ENCODE data around the gene HHATL. TPM values are rescaled to one million over a fixed set of nuclear protein-coding genes. Genes with fewer than 3 reads are reported as not detected.
A peak's percentile ranks its signal among the peaks of the same experiment; 100 is the strongest.

Gene HHATL
- total RNA-seq, 1 experiment from 2014 or later = not detected

DNA sequence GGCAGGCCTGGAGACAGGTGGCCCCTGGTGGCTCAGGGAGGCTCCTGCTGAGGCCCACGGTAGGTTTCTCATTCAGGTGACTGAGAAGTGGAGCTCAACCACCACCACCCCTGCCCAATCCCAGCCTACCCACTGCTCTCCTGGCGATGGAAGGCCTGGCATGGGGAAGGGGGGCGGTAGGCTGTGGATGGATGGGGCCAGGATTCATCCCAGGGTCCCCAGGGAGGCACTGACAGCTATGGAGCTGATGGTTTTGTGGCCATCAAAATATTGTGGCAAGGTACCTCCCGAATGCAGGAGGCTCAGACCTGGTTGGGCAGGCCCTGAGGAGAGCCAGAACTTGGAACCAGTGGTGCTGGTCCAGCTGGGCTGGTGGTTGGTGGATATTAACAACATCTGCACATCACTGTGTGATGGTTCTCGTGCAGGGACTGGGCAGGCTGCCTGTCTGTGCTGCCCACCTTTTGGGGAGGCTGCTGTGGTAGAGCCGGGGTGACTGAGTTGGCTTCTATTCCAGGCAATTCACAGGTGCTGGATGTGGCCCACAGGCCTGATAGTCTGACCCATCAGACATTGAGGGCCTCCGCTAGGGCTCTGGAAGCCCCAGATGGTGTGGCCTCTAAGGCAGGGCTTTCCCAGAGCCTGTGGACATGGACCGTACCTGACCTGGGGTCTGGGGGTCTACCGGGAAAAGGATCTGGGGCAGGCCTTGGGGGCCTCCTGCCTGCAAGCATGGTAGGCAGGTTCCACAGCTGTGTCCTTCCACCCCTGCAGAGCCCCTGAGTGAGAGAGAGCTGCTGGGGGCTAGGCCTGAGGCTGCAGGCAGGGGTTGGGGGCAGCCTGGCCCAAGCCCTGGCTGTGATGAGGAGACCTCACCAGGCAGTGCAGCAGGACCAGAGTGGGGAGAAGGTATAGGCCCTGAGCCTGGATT, 45.7 kb downstream of the HHATL start:
- no peaks in the 10 kb centered on the region for H3K27me3 ChIP-seq
- H3K9me3 ChIP-seq = no peaks in the 10 kb centered on the region
- H3K4me3 ChIP-seq = no peak overlapping the region
- H3K36me3 ChIP-seq = peaks cover 6% of the 10 kb centered on the region
- no peak for DNase-seq

DNA sequence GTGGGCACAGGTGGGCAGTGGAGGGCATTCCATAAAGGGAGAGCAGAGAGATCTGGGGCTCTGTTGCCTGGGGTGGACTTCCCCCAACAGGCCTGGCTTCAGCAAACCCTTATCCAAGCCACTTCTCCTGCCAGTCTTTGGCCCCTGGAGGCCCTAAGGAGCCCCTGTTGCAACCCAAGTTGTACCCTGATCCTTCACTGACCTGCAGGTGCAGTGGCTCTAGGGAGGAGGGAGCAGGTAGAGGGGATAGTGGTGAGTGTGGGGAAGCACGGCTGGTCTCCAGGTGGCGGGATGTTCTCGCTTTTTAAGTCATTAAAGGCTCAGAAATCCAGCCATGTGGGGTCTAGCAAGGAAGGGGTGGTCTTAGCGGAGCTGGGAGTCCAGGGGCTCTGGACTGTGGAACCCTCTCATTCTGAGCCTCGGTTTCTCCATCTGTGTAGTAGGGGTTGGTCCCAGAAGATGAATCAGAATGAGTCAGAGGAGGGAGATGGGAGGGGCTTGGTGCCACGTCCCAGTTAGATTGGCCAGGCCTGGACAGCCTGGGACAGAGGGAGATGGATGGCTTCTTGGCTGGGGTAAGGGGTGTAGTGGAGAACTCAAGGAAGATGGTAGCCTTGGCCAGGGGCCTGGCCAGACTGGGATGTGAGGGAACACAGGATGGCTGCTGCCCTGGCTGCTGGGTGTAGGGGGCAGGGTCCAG, 46.5 kb downstream of the HHATL start:
- H3K36me3 ChIP-seq = peaks cover 6% of the 10 kb centered on the region
- H3K27me3 ChIP-seq = no peaks in the 10 kb centered on the region
- no peaks in the 10 kb centered on the region for H3K9me3 ChIP-seq
- no peak overlapping the region for H3K4me3 ChIP-seq
- peak; percentile 50 for DNase-seq

DNA sequence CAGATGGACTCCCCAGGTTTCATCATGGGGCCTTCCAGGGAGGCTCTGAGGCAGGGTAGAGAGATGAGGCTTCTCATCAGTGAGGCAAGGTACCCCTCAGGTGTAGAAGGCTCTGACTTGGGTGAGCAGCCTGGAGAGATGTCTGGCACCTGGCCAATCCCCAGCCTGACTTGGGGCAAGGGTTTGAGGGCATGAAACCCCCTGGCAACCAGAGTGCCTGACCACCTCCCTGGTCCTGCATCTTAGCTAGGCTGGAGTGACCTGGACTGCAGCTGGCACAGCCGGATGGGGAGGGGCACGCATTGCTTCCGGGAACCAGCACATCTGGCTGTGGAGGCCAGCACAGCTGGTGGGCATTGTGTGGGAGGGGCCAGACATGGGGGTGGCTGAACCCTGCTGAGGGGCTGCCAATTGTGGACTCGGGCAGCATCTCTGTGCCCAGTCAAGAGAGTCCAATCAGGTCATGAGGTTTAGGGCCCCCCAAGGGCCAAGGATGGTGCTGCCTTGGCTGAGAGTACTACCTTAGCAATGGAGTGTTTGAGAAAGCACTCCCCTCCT, 47.2 kb downstream of the HHATL start:
- H3K36me3 ChIP-seq = peaks cover 6% of the 10 kb centered on the region
- H3K4me3 ChIP-seq = peak overlapping the region; percentile 59
- no peaks in the 10 kb centered on the region for H3K27me3 ChIP-seq
- DNase-seq = peak; percentile 69
- H3K9me3 ChIP-seq = no peaks in the 10 kb centered on the region

DNA sequence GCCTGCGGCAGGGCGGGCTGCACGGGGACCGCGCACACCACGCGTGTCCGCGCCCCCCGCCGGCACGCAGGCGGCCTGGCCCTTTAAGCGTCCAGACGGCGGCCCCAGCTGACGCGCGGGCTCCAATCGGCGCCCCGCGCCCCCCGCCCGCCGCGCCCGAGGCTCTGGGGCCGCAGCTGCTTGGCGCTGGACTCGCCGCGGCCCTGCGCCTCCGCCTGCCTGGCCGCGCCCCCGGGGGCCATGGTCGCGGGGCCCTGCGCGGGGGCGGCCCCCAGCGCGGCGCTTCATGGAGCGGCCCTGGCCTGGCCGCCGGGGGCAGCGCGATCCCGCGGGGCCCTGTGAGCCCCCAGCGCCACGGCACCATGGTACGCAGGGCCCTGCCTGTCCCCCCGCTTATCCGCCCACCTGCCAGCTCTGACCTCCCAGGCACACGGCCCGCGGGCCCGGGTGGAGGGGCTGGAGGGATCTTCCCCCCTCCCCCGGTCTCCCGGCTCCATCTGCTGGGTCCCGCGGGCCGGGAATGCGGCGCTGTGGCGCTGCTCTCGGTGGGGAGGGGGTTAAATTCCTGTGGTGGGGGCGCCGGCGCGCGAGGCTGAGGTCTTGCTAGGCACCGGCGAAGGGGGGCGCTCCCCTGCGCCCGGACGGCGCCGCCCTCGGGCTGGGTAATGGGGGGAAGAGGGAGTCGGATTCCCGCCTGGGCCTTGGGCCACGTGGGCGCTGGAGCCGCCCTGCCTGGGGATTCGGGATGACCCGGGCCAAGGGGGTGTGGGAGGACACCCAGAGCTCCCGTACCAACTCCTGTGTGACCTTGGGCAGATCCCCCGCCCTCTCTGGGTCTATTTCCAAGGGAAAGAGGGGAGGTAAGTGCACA, 48.0 kb downstream of the HHATL start:
- Histone ChIP-seq H3K9me3 (no peaks in the 10 kb centered on the region), H3K36me3 (peaks cover 6% of the 10 kb centered on the region), H3K27me3 (no peaks in the 10 kb centered on the region), H3K4me3 (peak overlapping the region; percentile 66)
- DNase-seq = peak; percentile 89

DNA sequence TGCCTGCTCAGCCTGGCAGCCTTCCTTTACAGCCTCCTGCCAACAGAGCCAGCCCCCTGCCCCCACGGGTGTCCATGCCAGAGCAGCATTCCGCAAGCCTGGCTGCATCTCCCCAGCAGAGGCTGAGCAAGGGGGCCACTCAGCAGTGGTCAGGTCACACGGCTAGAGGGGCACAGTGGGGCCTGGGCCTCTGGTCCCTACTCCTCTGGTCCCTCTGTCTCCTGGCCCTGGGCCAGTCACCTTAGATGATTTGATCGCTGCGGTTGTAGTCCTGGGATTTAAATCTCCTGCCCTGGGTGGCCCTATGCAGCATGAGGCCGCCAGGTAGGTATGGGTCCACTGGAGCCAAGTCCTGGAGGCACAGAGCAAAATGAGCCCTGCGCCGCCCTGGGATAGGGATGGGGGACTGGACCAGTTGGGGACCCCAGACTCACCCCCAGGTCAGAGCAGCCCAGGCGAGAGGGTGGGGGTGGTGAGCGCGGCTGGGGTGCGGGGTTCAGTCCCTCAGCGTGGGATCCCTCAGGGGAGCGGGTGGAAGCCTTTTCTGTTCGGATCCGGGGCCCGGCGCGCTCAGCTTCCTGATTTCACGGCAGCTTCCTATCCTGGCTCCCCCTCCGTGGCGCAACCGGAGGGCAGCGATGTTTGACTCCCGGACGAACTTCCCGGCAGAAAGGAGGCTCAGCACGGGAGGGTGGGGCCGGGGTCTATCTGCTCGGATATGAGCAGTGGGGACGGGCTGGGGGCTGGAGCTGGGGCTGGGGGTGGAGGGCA, 48.9 kb downstream of the HHATL start, which contains the start of gene ZBTB47:
TSS of gene ZBTB47 (plus strand) at position 138 of the 771 bp plus-strand sequence. CDS start 4,659 bp downstream, outside the sequence.
- Histone ChIP-seq H3K36me3 (peaks cover 8% of the 10 kb centered on the region), H3K27me3 (no peaks in the 10 kb centered on the region), H3K9me3 (no peaks in the 10 kb centered on the region), H3K4me3 (peak within 1 kb of the TSS; percentile 66)
- peak; percentile 82 for DNase-seq

DNA sequence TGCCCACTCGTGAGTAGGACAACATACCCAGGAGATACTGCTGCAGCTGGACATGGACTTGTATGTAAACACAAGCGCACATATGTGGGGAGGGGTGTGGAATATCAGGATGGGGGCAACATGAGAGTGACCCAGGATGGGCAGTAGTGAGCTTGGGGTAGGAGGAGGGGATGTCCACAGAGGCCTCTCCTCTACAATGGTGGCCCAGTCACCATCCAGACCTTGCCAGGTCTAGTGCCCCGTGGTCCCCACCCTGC, 49.4 kb downstream of the HHATL start:
- Histone ChIP-seq H3K36me3 (peaks cover 9% of the 10 kb centered on the region), H3K4me3 (peak overlapping the region; percentile 66), H3K27me3 (no peaks in the 10 kb centered on the region), H3K9me3 (no peaks in the 10 kb centered on the region)
- no peak for DNase-seq

DNA sequence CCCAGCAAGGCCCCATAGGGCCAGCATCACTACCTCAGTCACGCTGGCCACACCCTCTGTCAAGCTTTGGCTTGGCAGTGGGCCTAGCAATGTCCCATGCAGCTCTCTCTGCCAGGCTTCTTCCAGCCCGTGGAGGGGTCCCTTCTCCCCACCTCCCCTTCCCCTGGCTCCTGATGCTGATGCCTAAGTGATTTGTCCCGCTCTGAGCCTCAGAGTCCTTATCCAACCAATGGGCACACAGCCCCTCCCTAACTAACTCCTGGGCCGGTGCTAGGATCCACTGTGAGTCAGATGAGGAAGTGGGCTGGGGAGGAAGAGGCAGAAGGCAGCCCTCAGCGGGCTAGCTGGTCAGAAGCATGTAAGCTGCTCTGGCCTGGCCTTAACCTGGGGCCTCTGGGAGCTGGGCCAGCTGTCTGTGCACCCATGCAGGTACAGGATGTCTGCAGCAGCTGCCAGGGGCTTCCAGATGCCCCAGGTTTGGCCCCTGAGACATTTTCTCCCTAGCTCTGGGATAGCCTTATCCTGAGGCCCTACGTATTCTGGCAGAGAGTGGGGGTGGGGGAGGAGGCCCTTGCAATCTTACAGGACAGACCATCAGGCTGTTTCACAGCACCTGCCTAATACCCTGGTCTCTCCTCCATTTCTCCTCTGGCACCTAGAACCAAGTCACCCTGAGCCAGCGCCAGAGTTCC, 49.8 kb downstream of the HHATL start:
- Histone ChIP-seq H3K27me3 (no peaks in the 10 kb centered on the region), H3K36me3 (peaks cover 10% of the 10 kb centered on the region), H3K4me3 (peak overlapping the region; percentile 66), H3K9me3 (no peaks in the 10 kb centered on the region)
- peak; percentile 88 for DNase-seq

DNA sequence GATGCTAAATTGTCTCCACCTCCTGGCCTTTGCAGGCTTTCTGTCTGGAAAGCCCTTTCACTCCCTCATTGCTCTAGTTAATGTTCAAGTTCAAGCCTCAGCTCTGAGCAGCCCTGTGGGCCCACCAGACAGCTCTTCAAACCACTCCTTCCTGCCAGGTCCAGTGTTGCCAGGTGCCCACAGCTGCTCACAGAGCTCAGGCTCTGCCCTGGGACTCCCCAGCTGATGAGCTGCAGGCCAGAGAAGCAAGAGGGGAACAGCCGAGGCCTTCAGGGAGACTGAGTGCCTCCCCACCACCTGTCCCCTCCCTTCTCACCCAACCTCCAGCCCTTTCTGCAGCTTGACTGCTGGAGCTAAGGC, 50.4 kb downstream of the HHATL start:
- no peaks in the 10 kb centered on the region for H3K9me3 ChIP-seq
- peak overlapping the region; percentile 66 for H3K4me3 ChIP-seq
- H3K36me3 ChIP-seq = peaks cover 10% of the 10 kb centered on the region
- H3K27me3 ChIP-seq = no peaks in the 10 kb centered on the region
- no peak for DNase-seq

DNA sequence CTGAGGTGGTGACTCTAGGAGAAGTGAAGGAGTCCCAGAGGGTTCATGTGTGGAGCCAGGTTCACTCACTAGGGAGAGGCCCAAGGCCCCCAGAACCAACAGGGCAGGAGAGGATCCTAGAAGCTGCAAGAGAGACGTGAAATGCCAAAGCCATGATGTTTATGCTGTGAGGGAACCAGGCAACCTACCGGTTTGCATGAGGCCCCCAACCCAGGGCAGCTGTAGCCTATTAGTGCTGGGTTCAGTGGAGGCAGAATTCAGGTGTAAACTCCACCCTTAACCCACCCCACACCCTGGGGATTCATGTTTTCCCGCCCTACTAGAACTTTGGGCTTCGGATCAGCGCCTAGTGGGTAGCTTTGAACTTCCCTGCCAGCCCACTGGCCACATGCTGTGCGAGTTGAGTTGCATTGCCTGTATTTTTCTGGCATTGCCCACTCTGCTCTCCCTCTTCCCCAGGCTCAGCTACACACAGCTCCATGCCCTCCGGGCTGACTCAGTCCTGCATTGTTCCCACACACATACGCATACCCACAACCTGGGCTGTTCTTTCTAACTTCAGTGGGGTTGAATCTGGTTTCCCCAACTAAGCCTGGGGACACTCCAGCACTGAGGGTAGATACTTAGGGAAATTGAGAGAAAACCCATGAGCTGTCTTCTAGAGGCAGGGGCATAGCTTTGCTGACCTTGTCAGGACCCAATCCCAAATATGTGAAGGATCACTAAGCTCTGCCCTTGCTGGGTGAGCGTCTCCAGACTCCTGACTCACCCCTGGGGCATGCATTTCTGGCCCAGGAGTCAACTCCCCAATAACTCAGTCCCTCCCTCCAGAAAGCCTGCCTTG, 51.1 kb downstream of the HHATL start:
- H3K36me3 ChIP-seq = peaks cover 10% of the 10 kb centered on the region
- DNase-seq = peak; percentile 89
- no peaks in the 10 kb centered on the region for H3K9me3 ChIP-seq
- H3K27me3 ChIP-seq = no peaks in the 10 kb centered on the region
- H3K4me3 ChIP-seq = peak overlapping the region; percentile 21

DNA sequence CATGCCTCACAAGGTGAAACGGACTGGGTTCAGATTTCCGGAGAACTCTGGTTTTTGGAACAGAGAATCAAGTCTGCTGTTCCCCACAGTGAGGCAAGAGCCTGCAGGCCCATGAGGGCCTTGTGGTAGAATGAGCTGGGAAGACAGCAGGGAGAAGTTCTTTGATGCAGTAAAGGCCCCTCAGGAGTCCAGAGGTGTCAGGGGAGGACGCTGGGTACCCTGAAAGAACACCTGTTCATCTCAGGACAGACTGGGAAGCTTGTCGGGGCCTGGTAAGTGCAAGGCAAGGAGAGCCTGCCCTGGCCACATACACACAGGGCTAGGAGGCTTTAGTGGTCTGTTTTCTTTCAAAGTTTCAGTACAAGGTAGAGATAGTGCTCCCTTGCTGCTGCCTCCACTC, 52.8 kb downstream of the HHATL start:
- Histone ChIP-seq H3K9me3 (no peaks in the 10 kb centered on the region), H3K4me3 (no peak overlapping the region), H3K27me3 (no peaks in the 10 kb centered on the region), H3K36me3 (peaks cover 22% of the 10 kb centered on the region)
- DNase-seq = no peak

DNA sequence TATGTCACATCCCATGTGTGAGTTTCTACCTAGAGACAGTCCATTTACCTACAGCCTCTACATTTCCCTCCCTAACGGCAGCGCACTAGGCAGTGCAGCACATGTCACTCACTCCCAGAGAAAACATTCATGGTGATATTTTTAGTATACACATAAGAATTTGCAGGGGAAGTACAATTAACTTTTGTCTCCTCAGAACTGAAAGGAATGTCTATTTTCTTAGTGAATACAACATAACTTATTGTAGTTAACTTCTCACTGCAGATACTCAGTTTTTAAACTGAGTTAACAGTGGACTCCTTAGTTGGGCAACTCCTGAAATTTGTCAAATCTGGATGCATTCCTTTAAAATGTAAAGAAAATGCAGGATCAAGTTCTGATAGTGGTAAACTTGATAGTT, 53.6 kb downstream of the HHATL start:
- H3K27me3 ChIP-seq = no peaks in the 10 kb centered on the region
- peaks cover 27% of the 10 kb centered on the region for H3K36me3 ChIP-seq
- no peaks in the 10 kb centered on the region for H3K9me3 ChIP-seq
- DNase-seq = no peak
- H3K4me3 ChIP-seq = no peak overlapping the region

DNA sequence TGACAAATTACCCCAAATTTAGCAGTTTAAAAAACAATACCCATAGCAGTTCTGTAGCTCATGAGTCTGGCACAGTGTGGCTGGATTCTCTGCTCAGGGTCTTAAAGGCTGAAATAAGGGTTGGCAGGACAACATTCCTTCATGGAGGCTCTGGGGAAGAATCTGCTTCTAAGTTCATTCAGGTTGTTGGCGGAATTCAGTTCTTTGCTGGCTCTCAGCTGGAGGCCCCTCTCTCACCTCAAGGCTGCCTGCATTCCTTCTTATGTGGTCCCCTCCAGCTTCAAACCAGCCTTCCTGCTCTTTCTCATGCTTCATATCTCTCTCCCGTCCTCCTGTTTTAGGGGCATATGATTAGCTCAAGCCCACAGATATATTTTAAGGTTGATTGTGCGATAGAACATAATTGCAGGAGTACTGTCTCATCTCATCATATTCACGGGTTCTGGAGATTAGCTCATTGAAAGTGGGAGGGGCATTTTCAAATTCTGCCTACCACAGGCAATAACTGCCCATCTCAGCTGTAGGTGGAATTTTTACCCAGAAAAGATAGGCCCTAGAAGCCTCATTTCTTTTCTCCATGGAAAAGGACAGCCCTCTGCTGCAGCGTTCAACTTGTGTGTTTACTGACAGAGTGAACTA, 54.7 kb downstream of the HHATL start:
- Histone ChIP-seq H3K9me3 (no peaks in the 10 kb centered on the region), H3K27me3 (no peaks in the 10 kb centered on the region), H3K36me3 (peaks cover 38% of the 10 kb centered on the region), H3K4me3 (no peak overlapping the region)
- no peak for DNase-seq
